GM18907 (cell line): ENCODE data around the gene BUD31.
A peak's percentile ranks its signal among the peaks of the same experiment; 100 is the strongest.
"Not testable (repeated sequence)": the region's sequence is repeated elsewhere in the genome, so short reads cannot be mapped to it uniquely, and the experiment has no call there.

ENCODE experiments used
- ATAC-seq: cut with Tn5 transposase; IDR thresholded peaks from one replicate; pipeline ENCODE4 v1.9.1; 2021; ENCODE audit warnings: mild to moderate bottlenecking, moderate library complexity; ENCODE audit not compliant: unreplicated experiment

BUD31 gene

GRCh38 chr7:99380032-99380822 lies 28.5 kb upstream of the BUD31 start:
- ATAC-seq, result peak; percentile 41

- ATAC-seq, result peak; percentile 85
These were observed 27.7 kb upstream of the BUD31 start for GRCh38 chr7:99380823-99381663.

- ATAC-seq, result no peak
These were observed 27.1 kb upstream of the BUD31 start for GRCh38 chr7:99381664-99382075.

GRCh38 chr7:99383203-99383602 lies 25.6 kb upstream of the BUD31 start:
- no peak for ATAC-seq

GRCh38 chr7:99383791-99384370 lies 24.9 kb upstream of the BUD31 start:
- no peak for ATAC-seq

- no peak for ATAC-seq
These were observed 24.2 kb upstream of the BUD31 start for GRCh38 chr7:99384523-99384922.

- ATAC-seq, result no peak
These were observed 23.2 kb upstream of the BUD31 start for GRCh38 chr7:99385564-99385963.

- no peak for ATAC-seq
These were observed 22.1 kb upstream of the BUD31 start for GRCh38 chr7:99386584-99387238.

- not testable (repeated sequence) for ATAC-seq
These were observed 21.5 kb upstream of the BUD31 start for GRCh38 chr7:99387239-99387635.

- no peak for ATAC-seq
These were observed 20.9 kb upstream of the BUD31 start for GRCh38 chr7:99387912-99388311.

- ATAC-seq, result no peak
These were observed 19.0 kb upstream of the BUD31 start for GRCh38 chr7:99389772-99390171.

GRCh38 chr7:99390941-99391602 lies 17.7 kb upstream of the BUD31 start:
- ATAC-seq, result no peak

GRCh38 chr7:99392046-99392445 lies 16.7 kb upstream of the BUD31 start:
- no peak for ATAC-seq

- ATAC-seq, result no peak
These were observed 16.0 kb upstream of the BUD31 start for GRCh38 chr7:99392659-99393354.

- ATAC-seq, result no peak
These were observed 15.2 kb upstream of the BUD31 start for GRCh38 chr7:99393355-99394187.

GRCh38 chr7:99394188-99394502 lies 14.6 kb upstream of the BUD31 start:
- no peak for ATAC-seq

GRCh38 chr7:99395616-99396327 lies 13.0 kb upstream of the BUD31 start:
- no peak for ATAC-seq

GRCh38 chr7:99396418-99397296 lies 12.1 kb upstream of the BUD31 start:
- no peak for ATAC-seq
